SU-DHL-6 (cell line): ENCODE measurements around the gene AUH.

Source experiments
- CTCF ChIP-seq: fragments of 200-600 bp; sonication (generic); IDR thresholded peaks from one replicate; pipeline ENCODE4 v1.5.1; 2017; ENCODE audit warnings: antibody characterized with exemption, mild to moderate bottlenecking, low read length, moderate library complexity; ENCODE audit not compliant: insufficient read depth, poor library complexity, severe bottlenecking
- EZH2phosphoT487 ChIP-seq: fragments of 200-600 bp; sonication (generic), shearing (Covaris generic); conservative IDR thresholded peaks from 2 replicates; pipeline ENCODE4 v1.6.1; 2018; ENCODE audit warnings: mild to moderate bottlenecking, antibody characterized with exemption, low read length, moderate library complexity, mixed read lengths

GRCh38 chr9:91310037-91310436, 51.7 kb downstream of the AUH start:
- TF ChIP-seq CTCF (no peak), EZH2phosphoT487 (no peak)
